Endothelial cell of coronary artery (primary cell): ENCODE measurements around the gene OOEP. TPM values are rescaled to one million over a fixed set of nuclear protein-coding genes. Genes with fewer than 3 reads are reported as not detected.

Experiments used
- total RNA-seq: library from RNA; depleted of rRNA; stranded (reverse); fragments of >200 nt; gene quantifications from 2 replicates; pipeline ENCODE4 v1.2.3, GENCODE V29; 2014

The OOEP gene
- not detected in 2 replicates for total RNA-seq

GRCh38 chr6:73369563-73369962 lies at the start of gene OOEP:
TSS of gene OOEP (minus strand) at chr6:73369897. CDS start at chr6:73369792, 105 bp downstream.

GRCh38 chr6:73394577-73395354 lies 25.1 kb upstream of the OOEP start, which contains the start of gene DDX43:
TSS of gene DDX43 (plus strand) at chr6:73394828. CDS start at chr6:73394906, 78 bp downstream.

GRCh38 chr6:73362358-73362757 lies 7.3 kb downstream of the OOEP start, which contains the start of gene KHDC3L:
TSS of gene KHDC3L (plus strand) at chr6:73362658. CDS start at chr6:73362730, 72 bp downstream.

GRCh38 chr6:73353636-73354593 lies 15.8 kb downstream of the OOEP start, which contains the start of gene DPPA5:
TSS of gene DPPA5 (minus strand) at chr6:73354276. CDS start at chr6:73354225, 51 bp downstream.

Other genes with a start within 250 kb of the OOEP start
- not detected in 2 replicates for gene KHDC1L, start 144.4 kb downstream of the OOEP start, total RNA-seq
- gene KHDC1, start 106.7 kb downstream of the OOEP start, total RNA-seq, result 0.72 and 0.85 TPM in 2 replicates
- gene DPPA5, start 15.6 kb downstream of the OOEP start, total RNA-seq, result not detected in 2 replicates
- gene KHDC3L, start 7.2 kb downstream of the OOEP start, total RNA-seq, result not detected in 2 replicates
- gene DDX43, start 24.9 kb upstream of the OOEP start, total RNA-seq, result 0.75 and 1.1 TPM in 2 replicates
- gene CGAS, start 82.4 kb upstream of the OOEP start, total RNA-seq, result 4.6 and 5.7 TPM in 2 replicates
- 19.2 and 27.9 TPM in 2 replicates for gene MTO1, start 91.8 kb upstream of the OOEP start, total RNA-seq
- gene EEF1A1, start 151.1 kb upstream of the OOEP start, total RNA-seq, result 23,074 and 25,321 TPM in 2 replicates